HepG2 (cell line): ENCODE data around the gene APBB2. TPM values are rescaled to one million over a fixed set of nuclear protein-coding genes. Genes with fewer than 3 reads are reported as not detected.

Source experiments
- ELF3 ChIP-seq: IDR thresholded peaks from 2 replicates; pipeline ENCODE4 v1.6.1; 2016; ENCODE audit warnings: missing genetic modification reagents, missing compliant biosample characterization
- MEF2D ChIP-seq: sonication (generic); formaldehyde crosslinking; IDR thresholded peaks from 2 replicates; pipeline ENCODE4 v1.5.1; 2020; ENCODE audit warnings: mild to moderate bottlenecking, missing genetic modification reagents
- PAWR ChIP-seq: sonication (generic); formaldehyde crosslinking; IDR thresholded peaks from 2 replicates; pipeline ENCODE4 v1.4.0; 2020; ENCODE audit warnings: missing genetic modification reagents, mild to moderate bottlenecking, borderline replicate concordance
- ZNF235 ChIP-seq: sonication (generic); formaldehyde crosslinking; IDR thresholded peaks from 2 replicates; pipeline ENCODE4 v1.8.1; 2023; ENCODE audit warnings: mild to moderate bottlenecking, missing genetic modification reagents, borderline replicate concordance
- polyA plus RNA-seq, 8 experiments: library from polyadenylated mRNA; depleted of rRNA in 3 of 8; stranded (reverse) in 7 of 8; unstranded in 1 of 8; fragments of >200 nt; fragmentation: Illumina TruSeq in 4 of 8; extraction: Trizol in 4 of 8; gene quantifications; 2 replicates each; pipeline versions ENCODE4 v1.2.1 to v1.2.3, GENCODE V29; 2011 to 2016; ENCODE audit warnings: low read depth in 4 of 8, missing spikeins in 1 of 8, mixed read lengths in 1 of 8; ENCODE audit not compliant: insufficient read depth in 1 of 8
- total RNA-seq, 5 experiments: library from RNA; depleted of rRNA; stranded (reverse); fragments of >200 nt; fragmentation: Illumina TruSeq; extraction: Trizol; gene quantifications; 2 replicates each; pipeline ENCODE4 v1.2.3, GENCODE V29; 2016; ENCODE audit warnings: low read depth in 1 of 5
- TF ChIP-seq, protein P1 (sequence below): sonication (generic); formaldehyde crosslinking; IDR thresholded peaks from 2 replicates; pipeline ENCODE4 v1.4.0; 2020; ENCODE audit warnings: mild to moderate bottlenecking, low read depth, missing genetic modification reagents
- TF ChIP-seq, protein P2 (sequence below): sonication (generic); formaldehyde crosslinking; IDR thresholded peaks from 2 replicates; pipeline ENCODE4 v1.4.0; 2020; ENCODE audit warnings: missing genetic modification reagents, borderline replicate concordance
- TF ChIP-seq, protein P3 (sequence below): sonication (generic); formaldehyde crosslinking; IDR thresholded peaks from 2 replicates; pipeline ENCODE4 v1.8.1; 2023; ENCODE audit warnings: mild to moderate bottlenecking, missing genetic modification reagents
- TF ChIP-seq, protein P4 (sequence below): sonication (generic); formaldehyde crosslinking; IDR thresholded peaks from 2 replicates; pipeline ENCODE4 v1.5.1; 2020; ENCODE audit warnings: mild to moderate bottlenecking, missing genetic modification reagents, moderate library complexity
- TF ChIP-seq, protein P5 (sequence below): IDR thresholded peaks from 2 replicates; pipeline ENCODE4 v1.6.1; 2016
- TF ChIP-seq, protein P6 (sequence below): sonication (generic); formaldehyde crosslinking; IDR thresholded peaks from 2 replicates; pipeline ENCODE4 v1.4.0; 2020; ENCODE audit warnings: missing genetic modification reagents
- TF ChIP-seq, protein P7 (sequence below): sonication (generic); formaldehyde crosslinking; IDR thresholded peaks from 2 replicates; pipeline ENCODE4 v1.5.1; 2020; ENCODE audit warnings: missing genetic modification reagents, mild to moderate bottlenecking, borderline replicate concordance

Gene APBB2
- total and polyA plus RNA-seq, 2 of the 13 experiments (the other 11 are each of a cell fraction or from before 2014, with no cell fraction given): 11.7 to 17.0 TPM

DNA sequence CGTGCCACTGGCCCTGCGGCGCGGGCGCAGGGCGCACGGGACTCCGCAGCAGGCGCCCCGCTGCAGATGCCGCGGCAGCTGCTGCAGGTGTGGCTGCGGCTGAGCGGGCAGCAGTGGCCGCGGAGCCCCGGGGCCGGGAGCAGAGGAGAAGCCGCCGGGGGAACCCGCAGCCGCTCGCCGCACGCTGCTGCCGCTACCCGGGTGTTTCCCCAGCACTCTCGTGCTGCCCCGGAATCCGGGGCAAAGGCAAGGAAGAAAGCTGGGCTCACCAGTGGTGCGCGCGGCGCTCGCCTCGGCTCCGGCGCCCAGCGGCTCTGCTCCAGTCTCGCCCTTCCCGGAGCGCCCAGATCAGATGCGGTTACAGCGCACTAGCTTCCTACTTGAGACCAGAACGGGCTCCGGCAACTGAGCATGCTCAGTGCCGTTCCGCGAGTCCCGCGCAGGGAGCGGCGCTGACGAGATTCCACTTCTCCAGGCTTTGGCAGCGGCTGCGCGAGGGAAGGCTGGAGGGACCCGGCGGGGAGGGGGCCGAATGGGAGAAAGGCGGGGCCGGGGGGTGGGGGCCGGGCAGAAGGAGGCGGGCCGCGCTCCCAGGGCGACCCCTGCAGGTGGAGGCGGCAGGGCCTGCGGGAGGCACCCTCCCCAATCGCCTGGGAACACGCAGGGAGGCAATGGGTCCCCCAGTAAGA is at the start of gene APBB2 (continued):
- TF ChIP-seq, protein P1, sequence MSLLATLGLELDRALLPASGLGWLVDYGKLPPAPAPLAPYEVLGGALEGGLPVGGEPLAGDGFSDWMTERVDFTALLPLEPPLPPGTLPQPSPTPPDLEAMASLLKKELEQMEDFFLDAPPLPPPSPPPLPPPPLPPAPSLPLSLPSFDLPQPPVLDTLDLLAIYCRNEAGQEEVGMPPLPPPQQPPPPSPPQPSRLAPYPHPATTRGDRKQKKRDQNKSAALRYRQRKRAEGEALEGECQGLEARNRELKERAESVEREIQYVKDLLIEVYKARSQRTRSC (CRISPR knock-in tag): no peak
- TF ChIP-seq, protein P2, sequence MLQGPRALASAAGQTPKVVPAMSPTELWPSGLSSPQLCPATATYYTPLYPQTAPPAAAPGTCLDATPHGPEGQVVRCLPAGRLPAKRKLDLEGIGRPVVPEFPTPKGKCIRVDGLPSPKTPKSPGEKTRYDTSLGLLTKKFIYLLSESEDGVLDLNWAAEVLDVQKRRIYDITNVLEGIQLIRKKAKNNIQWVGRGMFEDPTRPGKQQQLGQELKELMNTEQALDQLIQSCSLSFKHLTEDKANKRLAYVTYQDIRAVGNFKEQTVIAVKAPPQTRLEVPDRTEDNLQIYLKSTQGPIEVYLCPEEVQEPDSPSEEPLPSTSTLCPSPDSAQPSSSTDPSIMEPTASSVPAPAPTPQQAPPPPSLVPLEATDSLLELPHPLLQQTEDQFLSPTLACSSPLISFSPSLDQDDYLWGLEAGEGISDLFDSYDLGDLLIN: no peak
- TF ChIP-seq, protein P3, sequence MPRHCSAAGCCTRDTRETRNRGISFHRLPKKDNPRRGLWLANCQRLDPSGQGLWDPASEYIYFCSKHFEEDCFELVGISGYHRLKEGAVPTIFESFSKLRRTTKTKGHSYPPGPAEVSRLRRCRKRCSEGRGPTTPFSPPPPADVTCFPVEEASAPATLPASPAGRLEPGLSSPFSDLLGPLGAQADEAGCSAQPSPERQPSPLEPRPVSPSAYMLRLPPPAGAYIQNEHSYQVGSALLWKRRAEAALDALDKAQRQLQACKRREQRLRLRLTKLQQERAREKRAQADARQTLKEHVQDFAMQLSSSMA (CRISPR knock-in tag): no peak
- TF ChIP-seq, protein P4, sequence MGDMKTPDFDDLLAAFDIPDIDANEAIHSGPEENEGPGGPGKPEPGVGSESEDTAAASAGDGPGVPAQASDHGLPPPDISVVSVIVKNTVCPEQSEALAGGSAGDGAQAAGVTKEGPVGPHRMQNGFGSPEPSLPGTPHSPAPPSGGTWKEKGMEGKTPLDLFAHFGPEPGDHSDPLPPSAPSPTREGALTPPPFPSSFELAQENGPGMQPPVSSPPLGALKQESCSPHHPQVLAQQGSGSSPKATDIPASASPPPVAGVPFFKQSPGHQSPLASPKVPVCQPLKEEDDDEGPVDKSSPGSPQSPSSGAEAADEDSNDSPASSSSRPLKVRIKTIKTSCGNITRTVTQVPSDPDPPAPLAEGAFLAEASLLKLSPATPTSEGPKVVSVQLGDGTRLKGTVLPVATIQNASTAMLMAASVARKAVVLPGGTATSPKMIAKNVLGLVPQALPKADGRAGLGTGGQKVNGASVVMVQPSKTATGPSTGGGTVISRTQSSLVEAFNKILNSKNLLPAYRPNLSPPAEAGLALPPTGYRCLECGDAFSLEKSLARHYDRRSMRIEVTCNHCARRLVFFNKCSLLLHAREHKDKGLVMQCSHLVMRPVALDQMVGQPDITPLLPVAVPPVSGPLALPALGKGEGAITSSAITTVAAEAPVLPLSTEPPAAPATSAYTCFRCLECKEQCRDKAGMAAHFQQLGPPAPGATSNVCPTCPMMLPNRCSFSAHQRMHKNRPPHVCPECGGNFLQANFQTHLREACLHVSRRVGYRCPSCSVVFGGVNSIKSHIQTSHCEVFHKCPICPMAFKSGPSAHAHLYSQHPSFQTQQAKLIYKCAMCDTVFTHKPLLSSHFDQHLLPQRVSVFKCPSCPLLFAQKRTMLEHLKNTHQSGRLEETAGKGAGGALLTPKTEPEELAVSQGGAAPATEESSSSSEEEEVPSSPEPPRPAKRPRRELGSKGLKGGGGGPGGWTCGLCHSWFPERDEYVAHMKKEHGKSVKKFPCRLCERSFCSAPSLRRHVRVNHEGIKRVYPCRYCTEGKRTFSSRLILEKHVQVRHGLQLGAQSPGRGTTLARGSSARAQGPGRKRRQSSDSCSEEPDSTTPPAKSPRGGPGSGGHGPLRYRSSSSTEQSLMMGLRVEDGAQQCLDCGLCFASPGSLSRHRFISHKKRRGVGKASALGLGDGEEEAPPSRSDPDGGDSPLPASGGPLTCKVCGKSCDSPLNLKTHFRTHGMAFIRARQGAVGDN (CRISPR knock-in tag): peak; percentile 81
- TF ChIP-seq PAWR (CRISPR knock-in tag) (no peak), ZNF235 (CRISPR knock-in tag) (no peak), MEF2D (CRISPR knock-in tag) (0 out of 2 replicates have a peak, but pooled peaks have one; percentile 54), ELF3 (CRISPR knock-in tag) (peak; percentile 47; the same call in 1 of the 2 replicates)
- TF ChIP-seq, protein P5, sequence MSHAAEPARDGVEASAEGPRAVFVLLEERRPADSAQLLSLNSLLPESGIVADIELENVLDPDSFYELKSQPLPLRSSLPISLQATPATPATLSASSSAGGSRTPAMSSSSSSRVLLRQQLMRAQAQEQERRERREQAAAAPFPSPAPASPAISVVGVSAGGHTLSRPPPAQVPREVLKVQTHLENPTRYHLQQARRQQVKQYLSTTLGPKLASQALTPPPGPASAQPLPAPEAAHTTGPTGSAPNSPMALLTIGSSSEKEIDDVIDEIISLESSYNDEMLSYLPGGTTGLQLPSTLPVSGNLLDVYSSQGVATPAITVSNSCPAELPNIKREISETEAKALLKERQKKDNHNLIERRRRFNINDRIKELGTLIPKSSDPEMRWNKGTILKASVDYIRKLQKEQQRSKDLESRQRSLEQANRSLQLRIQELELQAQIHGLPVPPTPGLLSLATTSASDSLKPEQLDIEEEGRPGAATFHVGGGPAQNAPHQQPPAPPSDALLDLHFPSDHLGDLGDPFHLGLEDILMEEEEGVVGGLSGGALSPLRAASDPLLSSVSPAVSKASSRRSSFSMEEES (CRISPR knock-in tag): 0 out of 2 replicates have a peak, but pooled peaks have one; percentile 26
- TF ChIP-seq, protein P6, sequence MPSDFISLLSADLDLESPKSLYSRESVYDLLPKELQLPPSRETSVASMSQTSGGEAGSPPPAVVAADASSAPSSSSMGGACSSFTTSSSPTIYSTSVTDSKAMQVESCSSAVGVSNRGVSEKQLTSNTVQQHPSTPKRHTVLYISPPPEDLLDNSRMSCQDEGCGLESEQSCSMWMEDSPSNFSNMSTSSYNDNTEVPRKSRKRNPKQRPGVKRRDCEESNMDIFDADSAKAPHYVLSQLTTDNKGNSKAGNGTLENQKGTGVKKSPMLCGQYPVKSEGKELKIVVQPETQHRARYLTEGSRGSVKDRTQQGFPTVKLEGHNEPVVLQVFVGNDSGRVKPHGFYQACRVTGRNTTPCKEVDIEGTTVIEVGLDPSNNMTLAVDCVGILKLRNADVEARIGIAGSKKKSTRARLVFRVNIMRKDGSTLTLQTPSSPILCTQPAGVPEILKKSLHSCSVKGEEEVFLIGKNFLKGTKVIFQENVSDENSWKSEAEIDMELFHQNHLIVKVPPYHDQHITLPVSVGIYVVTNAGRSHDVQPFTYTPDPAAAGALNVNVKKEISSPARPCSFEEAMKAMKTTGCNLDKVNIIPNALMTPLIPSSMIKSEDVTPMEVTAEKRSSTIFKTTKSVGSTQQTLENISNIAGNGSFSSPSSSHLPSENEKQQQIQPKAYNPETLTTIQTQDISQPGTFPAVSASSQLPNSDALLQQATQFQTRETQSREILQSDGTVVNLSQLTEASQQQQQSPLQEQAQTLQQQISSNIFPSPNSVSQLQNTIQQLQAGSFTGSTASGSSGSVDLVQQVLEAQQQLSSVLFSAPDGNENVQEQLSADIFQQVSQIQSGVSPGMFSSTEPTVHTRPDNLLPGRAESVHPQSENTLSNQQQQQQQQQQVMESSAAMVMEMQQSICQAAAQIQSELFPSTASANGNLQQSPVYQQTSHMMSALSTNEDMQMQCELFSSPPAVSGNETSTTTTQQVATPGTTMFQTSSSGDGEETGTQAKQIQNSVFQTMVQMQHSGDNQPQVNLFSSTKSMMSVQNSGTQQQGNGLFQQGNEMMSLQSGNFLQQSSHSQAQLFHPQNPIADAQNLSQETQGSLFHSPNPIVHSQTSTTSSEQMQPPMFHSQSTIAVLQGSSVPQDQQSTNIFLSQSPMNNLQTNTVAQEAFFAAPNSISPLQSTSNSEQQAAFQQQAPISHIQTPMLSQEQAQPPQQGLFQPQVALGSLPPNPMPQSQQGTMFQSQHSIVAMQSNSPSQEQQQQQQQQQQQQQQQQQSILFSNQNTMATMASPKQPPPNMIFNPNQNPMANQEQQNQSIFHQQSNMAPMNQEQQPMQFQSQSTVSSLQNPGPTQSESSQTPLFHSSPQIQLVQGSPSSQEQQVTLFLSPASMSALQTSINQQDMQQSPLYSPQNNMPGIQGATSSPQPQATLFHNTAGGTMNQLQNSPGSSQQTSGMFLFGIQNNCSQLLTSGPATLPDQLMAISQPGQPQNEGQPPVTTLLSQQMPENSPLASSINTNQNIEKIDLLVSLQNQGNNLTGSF (CRISPR knock-in tag): no peak
- TF ChIP-seq, protein P7, sequence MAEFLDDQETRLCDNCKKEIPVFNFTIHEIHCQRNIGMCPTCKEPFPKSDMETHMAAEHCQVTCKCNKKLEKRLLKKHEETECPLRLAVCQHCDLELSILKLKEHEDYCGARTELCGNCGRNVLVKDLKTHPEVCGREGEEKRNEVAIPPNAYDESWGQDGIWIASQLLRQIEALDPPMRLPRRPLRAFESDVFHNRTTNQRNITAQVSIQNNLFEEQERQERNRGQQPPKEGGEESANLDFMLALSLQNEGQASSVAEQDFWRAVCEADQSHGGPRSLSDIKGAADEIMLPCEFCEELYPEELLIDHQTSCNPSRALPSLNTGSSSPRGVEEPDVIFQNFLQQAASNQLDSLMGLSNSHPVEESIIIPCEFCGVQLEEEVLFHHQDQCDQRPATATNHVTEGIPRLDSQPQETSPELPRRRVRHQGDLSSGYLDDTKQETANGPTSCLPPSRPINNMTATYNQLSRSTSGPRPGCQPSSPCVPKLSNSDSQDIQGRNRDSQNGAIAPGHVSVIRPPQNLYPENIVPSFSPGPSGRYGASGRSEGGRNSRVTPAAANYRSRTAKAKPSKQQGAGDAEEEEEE (CRISPR knock-in tag): no peak
